OCI-LY3 (cell line): ENCODE data around the gene PLXNC1.

Experiments used
- H2AFZ ChIP-seq: fragments of 200-600, 300-600 bp; shearing (Covaris generic); 2 replicates; pipeline ENCODE4 v1.6.0; 2014; ENCODE audit warnings: antibody characterized with exemption, low read depth, low read length
- H3K27ac ChIP-seq: fragments of 200-600, 300-600 bp; sonication (generic); 2 replicates; pipeline ENCODE4 v1.5.1; 2014; ENCODE audit warnings: mild to moderate bottlenecking, low read length, moderate library complexity, mixed read lengths
- H3K27me3 ChIP-seq: fragments of 200-600, 300-600 bp; sonication (generic); 2 replicates; pipeline ENCODE4 v1.6.1; 2014; ENCODE audit warnings: low read depth, low read length, mixed read lengths
- H3K36me3 ChIP-seq: fragments of 200-600, 300-600 bp; sonication (generic); replicated peaks from 2 replicates; pipeline ENCODE3; 2014; ENCODE audit warnings: low read depth, low read length, mixed read lengths
- H3K4me1 ChIP-seq: fragments of 300-600, 200-600 bp; sonication (generic); 2 replicates; pipeline ENCODE4 v1.6.1; 2014; ENCODE audit warnings: low read length, mixed read lengths
- H3K4me2 ChIP-seq: fragments of 200-600, 300-600 bp; sonication (generic); 2 replicates; pipeline ENCODE4 v1.6.1; 2014; ENCODE audit warnings: low read length, mixed read lengths
- H3K4me3 ChIP-seq: fragments of 300-600, 200-600 bp; sonication (generic); 2 replicates; pipeline ENCODE4 v1.5.1; 2014; ENCODE audit warnings: antibody characterized with exemption, mild to moderate bottlenecking, low read length, moderate library complexity
- H3K79me2 ChIP-seq: fragments of 300-600, 200-600 bp; shearing (Covaris generic); 2 replicates; pipeline ENCODE4 v1.6.1; 2014; ENCODE audit warnings: mild to moderate bottlenecking, low read length, mixed read lengths
- H3K9ac ChIP-seq: fragments of 300-600, 200-600 bp; shearing (Covaris generic); 2 replicates; pipeline ENCODE4 v1.6.0; 2014; ENCODE audit warnings: mild to moderate bottlenecking, low read length, moderate library complexity
- H3K9me3 ChIP-seq: fragments of 200-600, 300-600 bp; shearing (Covaris generic); 2 replicates; pipeline ENCODE4 v1.6.1; 2014; ENCODE audit warnings: low read length, mixed read lengths; ENCODE audit not compliant: insufficient read depth
- H4K20me1 ChIP-seq: fragments of 200-600, 300-600 bp; sonication (generic); 2 replicates; pipeline ENCODE4 v1.6.1; 2016; ENCODE audit warnings: low read length, mixed read lengths; ENCODE audit not compliant: insufficient read depth
- EZH2phosphoT487 ChIP-seq: fragments of 200-600 bp; shearing (Covaris generic); IDR thresholded peaks from 2 replicates; pipeline ENCODE4 v1.6.1; 2018; ENCODE audit warnings: antibody characterized with exemption, mixed run types, low read depth
- TF ChIP-seq, protein P1 (sequence below): fragments of 200-600, 300-600 bp; sonication (generic); IDR thresholded peaks from 2 replicates; pipeline ENCODE4 v1.5.1; 2014; ENCODE audit warnings: antibody characterized with exemption, low read length, low read depth

Gene PLXNC1

DNA sequence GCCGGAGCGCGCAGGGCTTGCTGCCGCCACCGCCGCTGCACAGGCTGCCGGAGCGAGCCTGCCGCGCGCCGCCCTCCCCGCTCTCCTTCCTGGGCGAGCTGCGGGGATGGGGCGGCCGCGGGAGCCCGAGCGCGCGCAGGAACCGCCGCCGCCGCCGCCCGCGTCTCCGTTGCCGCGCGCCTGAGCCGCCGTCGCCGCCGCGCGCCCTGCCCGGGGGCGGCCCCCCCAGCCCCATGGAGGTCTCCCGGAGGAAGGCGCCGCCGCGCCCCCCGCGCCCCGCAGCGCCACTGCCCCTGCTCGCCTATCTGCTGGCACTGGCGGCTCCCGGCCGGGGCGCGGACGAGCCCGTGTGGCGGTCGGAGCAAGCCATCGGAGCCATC lies 352 bp downstream of the PLXNC1 start:
- Histone ChIP-seq H3K4me1 (peaks cover 26% of the 10 kb centered on the region), H3K4me3 (peak overlapping the region; percentile 92), H3K36me3 (no peaks in the 10 kb centered on the region), H3K9me3 (no peaks in the 10 kb centered on the region), H3K79me2 (no peaks in the 10 kb centered on the region), H2AFZ (peak overlapping the region; percentile 55; the same call in 1 of the 2 replicates), H3K4me2 (peak overlapping the region; percentile 78), H3K27ac (no peak overlapping the region), H4K20me1 (no peaks in the 10 kb centered on the region), H3K9ac (peak overlapping the region; percentile 48), H3K27me3 (peaks cover 69% of the 10 kb centered on the region)
- TF ChIP-seq, protein P1, sequence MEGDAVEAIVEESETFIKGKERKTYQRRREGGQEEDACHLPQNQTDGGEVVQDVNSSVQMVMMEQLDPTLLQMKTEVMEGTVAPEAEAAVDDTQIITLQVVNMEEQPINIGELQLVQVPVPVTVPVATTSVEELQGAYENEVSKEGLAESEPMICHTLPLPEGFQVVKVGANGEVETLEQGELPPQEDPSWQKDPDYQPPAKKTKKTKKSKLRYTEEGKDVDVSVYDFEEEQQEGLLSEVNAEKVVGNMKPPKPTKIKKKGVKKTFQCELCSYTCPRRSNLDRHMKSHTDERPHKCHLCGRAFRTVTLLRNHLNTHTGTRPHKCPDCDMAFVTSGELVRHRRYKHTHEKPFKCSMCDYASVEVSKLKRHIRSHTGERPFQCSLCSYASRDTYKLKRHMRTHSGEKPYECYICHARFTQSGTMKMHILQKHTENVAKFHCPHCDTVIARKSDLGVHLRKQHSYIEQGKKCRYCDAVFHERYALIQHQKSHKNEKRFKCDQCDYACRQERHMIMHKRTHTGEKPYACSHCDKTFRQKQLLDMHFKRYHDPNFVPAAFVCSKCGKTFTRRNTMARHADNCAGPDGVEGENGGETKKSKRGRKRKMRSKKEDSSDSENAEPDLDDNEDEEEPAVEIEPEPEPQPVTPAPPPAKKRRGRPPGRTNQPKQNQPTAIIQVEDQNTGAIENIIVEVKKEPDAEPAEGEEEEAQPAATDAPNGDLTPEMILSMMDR, result no peak
- TF ChIP-seq EZH2phosphoT487, result no peak

DNA sequence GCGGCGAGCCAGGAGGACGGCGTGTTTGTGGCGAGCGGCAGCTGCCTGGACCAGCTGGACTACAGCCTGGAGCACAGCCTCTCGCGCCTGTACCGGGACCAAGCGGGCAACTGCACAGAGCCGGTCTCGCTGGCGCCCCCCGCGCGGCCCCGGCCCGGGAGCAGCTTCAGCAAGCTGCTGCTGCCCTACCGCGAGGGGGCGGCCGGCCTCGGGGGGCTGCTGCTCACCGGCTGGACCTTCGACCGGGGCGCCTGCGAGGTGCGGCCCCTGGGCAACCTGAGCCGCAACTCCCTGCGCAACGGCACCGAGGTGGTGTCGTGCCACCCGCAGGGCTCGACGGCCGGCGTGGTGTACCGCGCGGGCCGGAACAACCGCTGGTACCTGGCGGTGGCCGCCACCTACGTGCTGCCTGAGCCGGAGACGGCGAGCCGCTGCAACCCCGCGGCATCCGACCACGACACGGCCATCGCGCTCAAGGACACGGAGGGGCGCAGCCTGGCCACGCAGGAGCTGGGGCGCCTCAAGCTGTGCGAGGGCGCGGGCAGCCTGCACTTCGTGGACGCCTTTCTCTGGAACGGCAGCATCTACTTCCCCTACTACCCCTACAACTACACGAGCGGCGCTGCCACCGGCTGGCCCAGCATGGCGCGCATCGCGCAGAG lies 873 bp downstream of the PLXNC1 start:
- TF ChIP-seq, protein P1, result peak; percentile 47
- no peak for TF ChIP-seq EZH2phosphoT487
- peaks cover 70% of the 10 kb centered on the region for H3K27me3 ChIP-seq

DNA sequence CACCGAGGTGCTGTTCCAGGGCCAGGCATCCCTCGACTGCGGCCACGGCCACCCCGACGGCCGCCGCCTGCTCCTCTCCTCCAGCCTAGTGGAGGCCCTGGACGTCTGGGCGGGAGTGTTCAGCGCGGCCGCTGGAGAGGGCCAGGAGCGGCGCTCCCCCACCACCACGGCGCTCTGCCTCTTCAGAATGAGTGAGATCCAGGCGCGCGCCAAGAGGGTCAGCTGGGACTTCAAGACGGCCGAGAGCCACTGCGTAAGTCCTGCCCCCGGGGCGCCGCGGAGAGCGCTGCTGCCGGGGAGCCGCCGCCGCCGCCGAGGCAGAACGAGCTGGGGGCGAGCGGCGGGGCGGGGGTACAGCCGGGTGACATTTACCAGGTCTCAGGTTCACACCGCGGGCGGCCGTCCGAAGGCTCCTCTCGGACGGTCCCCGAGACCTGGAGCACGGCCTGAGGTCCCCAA lies 1.4 kb downstream of the PLXNC1 start:
- Histone ChIP-seq H3K79me2 (no peaks in the 10 kb centered on the region), H4K20me1 (no peaks in the 10 kb centered on the region), H3K9me3 (no peaks in the 10 kb centered on the region), H2AFZ (no peak overlapping the region), H3K27ac (no peak overlapping the region), H3K9ac (no peak overlapping the region), H3K4me2 (peak overlapping the region; percentile 42; the same call in 1 of the 2 replicates), H3K4me3 (0 out of 2 replicates have a peak overlapping the region, but pooled peaks have one; percentile 29), H3K4me1 (peaks cover 17% of the 10 kb centered on the region), H3K27me3 (peaks cover 70% of the 10 kb centered on the region), H3K36me3 (no peaks in the 10 kb centered on the region)
- TF ChIP-seq, protein P1, result no peak
- no peak for TF ChIP-seq EZH2phosphoT487

More for the DNA sequence above, 873 bp downstream of the PLXNC1 start:
- Histone ChIP-seq H3K36me3 (no peaks in the 10 kb centered on the region), H3K4me1 (peaks cover 21% of the 10 kb centered on the region), H3K9ac (peak overlapping the region; percentile 48), H3K4me2 (peak overlapping the region; percentile 78), H3K79me2 (no peaks in the 10 kb centered on the region), H4K20me1 (no peaks in the 10 kb centered on the region), H3K9me3 (no peaks in the 10 kb centered on the region), H3K27ac (no peak overlapping the region), H3K4me3 (peak overlapping the region; percentile 92), H2AFZ (no peak overlapping the region)

DNA sequence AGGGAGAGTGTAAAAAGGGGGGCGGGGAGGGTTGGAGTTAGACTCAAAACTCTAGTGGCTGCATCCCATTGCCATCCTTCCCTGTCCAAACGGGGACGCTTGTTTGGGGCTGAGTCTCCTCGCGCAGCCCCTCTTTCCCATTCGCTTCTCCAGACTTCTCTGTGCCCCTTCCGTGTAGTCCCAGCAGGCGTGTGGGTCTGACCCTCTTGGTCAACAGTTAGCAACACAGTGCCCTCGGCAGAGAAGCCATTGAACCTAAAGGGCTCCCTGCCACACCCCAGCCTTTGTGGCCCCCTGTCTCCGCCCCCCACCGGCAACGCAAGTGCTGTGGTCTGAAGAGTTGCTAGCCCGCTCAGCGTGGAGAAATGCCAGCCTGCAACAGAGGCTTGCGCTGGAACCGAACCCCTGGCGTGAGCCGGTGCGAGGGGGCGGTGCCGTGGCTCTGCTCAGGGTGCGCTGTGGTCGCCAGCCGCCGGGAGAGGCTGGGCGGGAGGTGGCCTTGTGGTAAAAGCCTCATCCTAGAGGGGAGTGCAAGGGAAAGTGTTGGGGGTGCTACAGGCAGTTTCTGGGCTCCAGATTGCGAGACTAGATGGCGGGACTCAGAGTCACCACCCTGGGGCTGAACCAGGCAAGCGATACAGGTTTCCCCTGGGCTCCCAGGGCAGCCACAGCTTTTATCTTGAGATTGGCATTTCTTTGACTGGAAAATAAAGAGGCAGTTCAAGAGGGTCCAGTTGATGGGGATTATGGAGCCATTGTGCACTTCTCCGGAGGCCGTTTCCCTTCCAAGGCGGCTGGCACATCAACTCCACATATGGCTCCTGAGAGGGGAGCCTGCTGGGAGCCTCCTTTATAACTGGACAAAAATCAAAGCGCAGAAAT lies 2.1 kb downstream of the PLXNC1 start:
- Histone ChIP-seq H3K4me3 (peak overlapping the region; percentile 29), H3K27ac (no peak overlapping the region), H3K4me2 (peak overlapping the region; percentile 42)

More for the DNA sequence above, 2.1 kb downstream of the PLXNC1 start:
- Histone ChIP-seq H3K36me3 (no peaks in the 10 kb centered on the region), H3K9me3 (no peaks in the 10 kb centered on the region), H3K9ac (no peak overlapping the region), H3K79me2 (no peaks in the 10 kb centered on the region), H4K20me1 (no peaks in the 10 kb centered on the region), H3K27me3 (peaks cover 75% of the 10 kb centered on the region), H2AFZ (no peak overlapping the region; the same call in 1 of the 2 replicates), H3K4me1 (peaks cover 17% of the 10 kb centered on the region)
- TF ChIP-seq, protein P1, result no peak
- no peak for TF ChIP-seq EZH2phosphoT487
